ENCODE measurements around the gene CEMIP2.
"Not testable (repeated sequence)": the region's sequence is repeated elsewhere in the genome, so short reads cannot be mapped to it uniquely, and the experiment has no call there.

CEMIP2 gene

DNA sequence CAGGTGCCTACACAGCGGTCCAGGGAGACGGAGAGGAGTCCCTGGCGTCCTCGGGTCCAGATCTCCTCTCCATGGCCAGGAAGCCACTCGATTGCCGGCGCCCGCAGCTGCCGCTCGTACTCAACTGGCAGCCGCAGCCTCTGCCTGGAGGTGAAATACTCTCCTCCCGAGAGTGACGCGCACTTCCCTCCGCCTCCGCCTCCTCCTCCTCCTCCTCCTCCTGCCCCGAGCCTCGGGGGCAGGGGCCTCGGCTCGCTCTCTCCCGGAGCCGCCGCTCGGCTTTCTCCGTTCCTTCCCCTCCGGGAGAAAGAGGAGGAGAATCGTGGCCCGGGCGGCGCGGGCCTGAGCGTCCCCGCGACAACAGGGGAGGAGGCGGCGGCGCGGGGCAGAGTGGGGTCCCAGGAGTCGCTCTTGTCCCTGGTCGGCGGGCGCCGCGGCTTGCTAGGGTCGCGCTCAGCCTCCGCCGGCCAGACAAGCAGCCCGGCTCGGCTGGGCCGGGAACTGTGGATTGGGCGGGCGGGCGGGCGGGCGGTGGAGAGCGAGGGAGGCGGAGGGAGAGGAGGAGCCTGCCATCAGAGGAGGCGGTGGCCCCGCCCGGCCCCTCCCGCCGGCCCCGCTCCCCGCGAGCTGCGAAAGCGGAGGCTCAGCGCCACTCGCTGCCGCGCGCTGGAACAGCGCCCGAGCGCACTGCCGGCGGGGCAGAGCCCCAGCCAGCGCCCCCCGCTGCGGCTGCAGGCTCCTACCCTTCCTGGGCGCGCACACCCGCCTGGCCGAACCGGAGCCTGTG lies at the start of gene CEMIP2:
Gene CEMIP2 (minus strand): TSS at position 126 of the 787 bp plus-strand sequence. CDS start 18,140 bp downstream, outside the sequence.
- peak; percentile 76 to 79 for DNase-seq (ENCODE audit: low read depth in 2 of 2)

- DNase-seq (ENCODE audit: low read depth in 2 of 2) = no peak
Observed at GRCh38 chr9:71816916-71817451, 48.7 kb upstream of the CEMIP2 start.

- DNase-seq (ENCODE audit: low read depth in 2 of 2) = no peak
Observed at GRCh38 chr9:71814815-71815214, 46.5 kb upstream of the CEMIP2 start.

DNA sequence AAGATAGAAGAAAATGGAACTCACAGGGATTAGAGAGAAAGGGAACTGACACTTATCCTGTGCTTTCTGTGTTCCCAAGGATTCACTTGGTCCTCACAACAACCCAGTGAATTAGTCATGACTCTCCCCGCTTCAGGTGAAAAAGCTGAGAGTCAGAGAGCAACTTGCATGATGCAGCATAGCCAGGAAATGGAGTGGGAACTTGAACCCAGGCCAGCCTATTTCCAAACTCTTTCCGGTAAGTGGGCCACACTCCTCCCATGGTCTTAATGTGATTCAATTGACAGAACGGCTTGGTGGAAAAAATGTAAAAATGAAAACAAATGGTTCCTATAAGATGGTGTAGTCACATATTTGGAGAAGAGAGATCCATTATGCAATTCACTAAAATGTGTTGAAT lies 45.9 kb upstream of the CEMIP2 start:
- no peak for DNase-seq (ENCODE audit: low read depth in 2 of 2)

- no peak for DNase-seq (ENCODE audit: low read depth in 2 of 2)
Observed at GRCh38 chr9:71812385-71812784, 44.1 kb upstream of the CEMIP2 start.

DNA sequence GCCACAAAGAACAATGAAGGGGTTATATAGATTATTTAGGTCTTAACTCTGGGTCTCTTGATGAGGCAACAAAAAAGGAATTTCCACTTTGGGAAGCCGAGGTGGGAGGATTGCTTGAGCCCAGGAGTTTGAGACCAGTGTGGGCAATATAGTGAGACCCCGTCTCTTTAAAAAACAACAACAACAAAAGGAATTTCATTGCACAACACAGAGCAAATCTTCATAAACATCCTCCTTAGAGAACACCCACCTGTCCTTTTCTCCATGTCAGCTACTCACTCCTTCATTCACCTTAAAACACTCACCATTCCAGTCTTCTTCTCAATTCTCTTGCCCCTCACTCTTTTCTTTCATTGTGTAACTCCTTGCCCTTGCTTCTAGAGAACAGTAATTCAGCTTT lies 39.8 kb upstream of the CEMIP2 start:
- no peak for DNase-seq (ENCODE audit: low read depth in 2 of 2)

- peak; percentile 29 to 33 for DNase-seq (ENCODE audit: low read depth in 2 of 2)
Observed at GRCh38 chr9:71806901-71807307, 38.6 kb upstream of the CEMIP2 start.

- DNase-seq (ENCODE audit: low read depth in 2 of 2) = not testable (repeated sequence)
Observed at GRCh38 chr9:71805096-71805495, 36.8 kb upstream of the CEMIP2 start.

DNA sequence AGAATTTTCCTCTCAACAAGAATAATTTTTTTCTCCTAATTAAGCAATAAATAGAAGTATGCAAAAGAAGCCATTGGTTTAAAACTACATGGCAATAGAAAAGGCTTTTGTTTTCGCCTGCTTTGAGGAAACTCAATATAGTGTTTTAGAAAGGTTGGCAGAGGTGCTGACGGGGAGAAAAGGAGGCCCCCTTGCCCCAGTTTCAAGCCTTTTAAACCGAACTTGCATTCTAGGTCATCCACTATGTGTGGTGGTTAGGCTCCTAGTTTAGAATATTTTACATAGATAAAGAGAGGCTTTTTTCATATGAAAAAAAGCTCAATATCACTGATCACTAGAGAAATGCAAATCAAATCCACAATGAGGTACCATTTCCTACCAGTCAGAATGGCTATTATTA lies 33.5 kb upstream of the CEMIP2 start:
- no peak for DNase-seq (ENCODE audit: low read depth in 2 of 2)

GRCh38 chr9:71797266-71797665 lies 29.0 kb upstream of the CEMIP2 start:
- no peak for DNase-seq (ENCODE audit: low read depth in 2 of 2)

DNA sequence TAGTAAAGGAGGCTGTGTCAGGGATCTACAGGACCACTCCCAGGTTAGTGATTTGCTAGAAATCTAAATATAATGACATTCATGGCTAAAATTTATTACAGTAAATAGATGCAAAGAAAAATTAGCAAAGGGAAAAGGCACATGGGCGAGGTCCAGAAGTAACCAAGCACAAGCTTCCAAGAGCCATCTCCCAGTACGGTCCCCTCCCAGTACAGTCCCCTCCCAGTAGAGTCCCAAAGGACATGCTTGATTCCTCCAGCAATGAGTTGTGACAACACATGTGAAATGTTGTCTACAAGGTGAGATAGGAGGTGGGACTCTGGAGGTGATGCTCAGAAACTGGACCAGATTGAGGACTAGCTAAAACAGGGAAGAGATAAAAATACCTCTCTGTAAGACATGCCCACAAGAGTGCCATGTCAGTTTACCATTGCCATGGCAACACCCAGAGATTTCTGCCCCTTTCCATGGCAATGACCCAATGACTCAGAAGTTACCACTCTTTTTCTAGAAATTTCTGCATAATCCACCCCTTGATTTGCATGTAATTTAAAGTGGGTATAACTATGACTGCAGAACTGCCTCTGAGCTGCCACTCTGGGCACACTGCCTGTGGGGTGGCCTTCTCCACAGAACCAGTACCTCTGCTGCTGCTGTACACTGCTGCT lies 27.9 kb upstream of the CEMIP2 start:
- no peak for DNase-seq (ENCODE audit: low read depth in 2 of 2)

GRCh38 chr9:71795097-71795813 lies 26.9 kb upstream of the CEMIP2 start:
- no peak for DNase-seq (ENCODE audit: low read depth in 2 of 2)

DNA sequence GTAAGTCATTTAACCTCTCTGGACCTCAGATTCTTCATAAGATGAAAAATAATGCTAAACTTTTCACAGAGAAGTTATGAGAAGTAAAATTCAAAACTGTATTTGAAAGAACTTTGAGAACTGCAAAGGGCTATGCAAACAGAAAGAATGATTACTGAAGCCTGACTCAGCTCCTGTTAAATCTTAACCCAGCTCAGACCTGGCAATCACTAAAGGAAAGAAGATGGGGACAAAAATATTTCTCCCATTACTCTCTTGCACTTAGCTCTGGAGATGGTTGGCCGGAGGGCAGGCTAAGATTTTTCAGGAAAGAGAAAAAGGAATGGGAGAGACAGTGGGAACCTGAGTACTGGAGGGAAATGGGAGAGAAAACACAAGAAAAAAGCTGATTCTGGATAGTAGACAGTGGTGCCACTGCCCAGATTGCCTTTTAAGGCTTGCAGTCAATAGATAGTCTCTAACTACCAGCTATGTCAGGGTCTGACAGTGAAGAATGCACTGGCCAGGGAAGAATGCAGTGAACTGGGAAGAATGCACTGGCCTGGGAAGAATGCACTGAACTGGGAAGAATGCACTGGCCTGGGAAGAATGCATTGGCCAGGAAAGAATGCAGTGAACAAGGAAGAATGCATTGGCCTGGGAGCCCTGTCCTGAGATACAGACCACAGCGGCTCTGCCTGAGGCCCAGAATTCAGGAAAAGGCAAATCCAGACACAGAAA lies 25.2 kb upstream of the CEMIP2 start:
- DNase-seq (ENCODE audit: low read depth in 2 of 2) = no peak

GRCh38 chr9:71791875-71792274 lies 23.6 kb upstream of the CEMIP2 start:
- no peak for DNase-seq (ENCODE audit: low read depth in 2 of 2)

GRCh38 chr9:71790296-71790695 lies 22.0 kb upstream of the CEMIP2 start:
- no peak for DNase-seq (ENCODE audit: low read depth in 2 of 2)

DNA sequence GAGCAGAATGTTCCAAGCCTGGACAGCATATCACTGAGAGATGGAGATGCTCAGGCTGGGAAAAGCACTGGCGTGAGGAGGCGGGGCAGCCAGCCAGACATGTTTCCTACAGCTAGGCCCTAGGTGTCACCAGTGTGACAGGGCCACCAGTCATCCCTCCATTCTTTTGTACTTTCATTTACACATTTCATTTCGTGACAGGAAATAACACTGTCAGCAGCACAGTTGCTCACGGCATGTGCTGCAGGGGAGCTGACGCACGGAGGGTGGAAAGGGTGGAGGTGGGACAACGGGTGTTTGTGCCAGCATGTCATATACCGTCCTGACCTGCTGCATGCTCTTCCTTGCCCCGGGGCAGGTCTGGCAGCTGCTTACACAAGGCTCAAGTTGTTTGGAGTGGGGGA lies 14.8 kb upstream of the CEMIP2 start:
- peak; percentile 63 to 66 for DNase-seq (ENCODE audit: low read depth in 2 of 2)

DNA sequence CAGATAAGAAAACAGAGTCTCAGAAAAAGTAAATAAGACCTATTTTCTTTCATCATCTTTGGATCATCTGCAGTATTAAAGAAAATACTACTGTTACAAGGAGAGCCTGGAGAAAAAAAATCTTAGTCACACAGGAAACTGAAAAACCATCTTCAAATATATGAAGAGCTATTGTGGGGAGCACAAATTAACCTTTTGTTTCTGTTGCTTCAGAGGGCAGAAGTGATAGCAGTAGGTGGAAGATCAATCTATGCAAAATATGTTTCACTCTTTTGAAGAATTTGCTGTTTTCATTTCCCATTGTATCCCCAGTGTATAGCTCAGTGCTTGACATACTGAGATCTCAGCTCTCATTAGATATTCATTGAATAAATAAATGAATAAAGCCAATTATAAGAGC lies 13.1 kb upstream of the CEMIP2 start:
- no peak for DNase-seq (ENCODE audit: low read depth in 2 of 2)

GRCh38 chr9:71780953-71781352 lies 12.6 kb upstream of the CEMIP2 start:
- no peak for DNase-seq (ENCODE audit: low read depth in 2 of 2)

DNA sequence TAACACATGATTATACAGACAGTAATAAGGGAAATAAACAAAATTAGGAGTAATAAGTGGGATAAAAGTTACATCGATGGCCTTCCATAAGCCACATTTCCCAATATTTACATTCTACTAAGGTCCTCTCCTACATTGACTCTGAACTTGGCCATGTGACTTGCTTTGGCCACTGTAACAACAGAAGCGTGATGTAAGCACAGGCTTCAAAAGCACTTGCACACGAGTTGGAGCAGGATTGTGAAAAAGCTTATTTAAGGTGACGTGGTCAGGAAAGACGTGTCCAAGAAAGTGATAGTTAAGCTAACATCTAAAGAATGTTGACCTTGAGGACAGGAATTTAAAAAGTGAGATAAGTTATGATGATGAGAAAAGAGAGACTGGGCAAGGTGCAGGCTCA lies 9.8 kb upstream of the CEMIP2 start:
- no peak for DNase-seq (ENCODE audit: low read depth in 2 of 2)

DNA sequence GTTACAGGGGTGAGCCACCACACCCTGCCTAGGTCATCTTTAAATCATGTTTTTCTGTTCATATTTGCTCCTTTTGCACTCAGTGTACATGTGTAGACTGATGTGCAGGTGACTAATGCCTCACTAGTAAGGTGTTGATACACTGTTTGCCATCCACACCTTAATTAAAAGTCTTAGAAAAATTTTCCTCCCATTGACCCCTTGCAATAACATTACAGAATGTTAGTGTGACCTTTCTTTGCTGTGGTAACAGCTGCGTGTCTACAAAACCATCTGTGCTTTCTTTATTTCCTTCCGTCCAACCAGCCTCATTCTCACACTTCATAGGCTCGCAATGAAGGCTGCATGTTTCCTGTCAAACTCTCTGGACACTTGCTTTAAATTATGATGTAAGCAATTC lies 6.6 kb upstream of the CEMIP2 start:
- DNase-seq (ENCODE audit: low read depth in 2 of 2) = no peak

DNA sequence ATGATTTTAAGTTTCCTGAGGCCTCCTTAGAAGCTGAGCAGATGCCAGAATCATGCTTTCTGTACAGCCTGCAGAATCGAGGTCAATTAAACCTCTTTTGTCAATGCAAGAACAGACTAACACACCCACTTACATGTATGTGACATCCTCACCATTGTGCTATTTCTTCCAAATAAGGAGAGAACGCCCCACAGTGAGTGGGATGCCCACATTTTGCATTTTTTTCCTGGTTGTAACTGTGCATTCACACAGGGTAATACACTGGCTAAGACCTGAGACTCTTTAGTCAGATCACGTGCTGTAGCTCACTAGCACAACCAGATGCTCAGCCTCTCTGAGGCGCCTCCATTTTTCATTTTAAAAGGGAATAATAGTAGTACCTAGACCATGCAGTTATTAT lies 4.4 kb upstream of the CEMIP2 start:
- no peak for DNase-seq (ENCODE audit: low read depth in 2 of 2)

GRCh38 chr9:71770170-71770569 lies 1.9 kb upstream of the CEMIP2 start:
- no peak for DNase-seq (ENCODE audit: low read depth in 2 of 2)
